Activated CD4-positive, alpha-beta T cell treated with anti-CD3 and anti-CD28 coated beads for 24 hours (primary cell): ENCODE results near the gene PRKAR2A.
"Not testable (repeated sequence)": the region's sequence is repeated elsewhere in the genome, so short reads cannot be mapped to it uniquely, and the experiment has no call there.

Source experiments
- DNase-seq, 2 donors: peaks; one replicate each; pipeline ENCODE4 v3.0.0-alpha.2; 2020; ENCODE audit warnings: low read depth in 2 of 2

PRKAR2A gene

DNA sequence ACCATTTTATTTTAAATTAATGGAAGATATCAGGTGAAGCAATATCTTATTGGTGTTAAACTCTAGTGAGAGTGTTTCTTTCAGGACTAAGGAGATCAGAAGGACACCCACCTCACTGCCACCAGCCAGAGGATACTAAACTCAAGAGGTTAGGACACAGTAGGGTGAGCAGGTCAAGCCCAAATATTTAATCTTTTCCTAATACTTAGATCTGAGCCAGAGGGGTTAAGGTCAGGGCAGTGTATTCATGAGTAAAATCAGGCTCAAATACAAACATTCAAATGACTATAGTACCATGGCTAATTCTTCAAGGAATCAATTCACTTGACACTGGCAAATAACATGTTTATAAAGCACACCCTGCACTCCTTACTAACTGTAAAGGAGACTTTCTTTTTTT lies 65.6 kb downstream of the PRKAR2A start:
- DNase-seq, result no peak

DNA sequence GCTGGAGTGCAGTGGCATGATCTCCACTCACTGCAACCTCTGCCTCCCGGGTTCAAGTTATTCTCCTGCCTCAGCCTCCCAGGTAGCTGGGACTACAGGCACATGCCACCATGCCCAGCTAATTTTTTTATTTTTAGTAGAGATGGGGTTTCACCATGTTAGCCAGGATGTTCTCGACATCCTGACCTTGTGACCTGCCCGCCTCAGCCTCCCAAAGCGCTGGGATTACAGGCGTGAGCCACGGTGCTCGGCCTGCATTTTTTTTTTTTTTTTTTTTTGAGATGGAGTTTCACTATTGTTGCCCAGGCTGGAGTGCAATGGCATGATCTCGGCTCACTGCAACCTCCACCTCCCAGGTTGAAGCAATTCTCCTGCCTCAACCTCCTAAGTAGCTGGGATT lies 69.1 kb downstream of the PRKAR2A start:
- not testable (repeated sequence) for DNase-seq

DNA sequence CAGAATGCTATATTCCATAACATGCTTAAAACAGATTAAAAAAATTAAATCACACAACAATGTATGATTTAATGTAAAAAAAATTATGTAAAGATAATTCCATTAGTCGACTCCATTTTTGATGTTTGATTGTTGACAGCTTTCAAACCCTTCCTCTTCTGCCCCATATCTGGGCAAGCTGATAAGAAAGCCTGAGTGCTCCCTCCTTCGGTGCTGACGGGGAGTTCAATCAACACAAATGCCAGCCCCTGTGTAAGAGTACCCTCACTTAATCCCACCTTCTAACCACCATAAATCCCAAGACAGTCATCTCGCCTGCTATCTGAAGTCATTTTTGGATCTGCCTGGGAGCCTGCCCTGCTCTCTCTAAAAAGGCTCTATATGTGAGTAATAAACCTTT lies 70.8 kb downstream of the PRKAR2A start:
- DNase-seq, result no peak

GRCh38 chr3:48770192-48770502 lies 77.5 kb downstream of the PRKAR2A start:
- DNase-seq, result no peak

DNA sequence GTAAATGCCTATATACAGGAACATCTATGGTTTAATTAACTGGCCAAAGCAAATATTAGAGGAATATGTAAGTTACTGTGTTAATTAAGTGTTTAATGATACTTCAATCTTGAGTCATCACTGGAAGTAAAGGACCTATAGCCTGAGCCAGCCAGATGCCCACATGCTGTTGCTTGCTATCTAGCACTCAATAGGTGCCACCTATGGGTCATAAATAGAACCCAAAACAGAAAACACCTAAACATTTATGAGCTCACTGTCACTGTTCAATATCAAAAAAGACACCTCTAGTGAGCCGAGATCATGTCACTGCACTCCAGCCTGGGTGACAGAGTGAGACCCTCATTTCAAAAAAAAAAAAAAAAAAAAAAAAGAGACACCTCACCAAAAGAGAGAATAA lies 82.3 kb downstream of the PRKAR2A start:
- no peak for DNase-seq

- no peak for DNase-seq
Observed at GRCh38 chr3:48762816-48763215, 84.9 kb downstream of the PRKAR2A start.

GRCh38 chr3:48759991-48760540 lies 87.6 kb downstream of the PRKAR2A start:
- not testable (repeated sequence) for DNase-seq

GRCh38 chr3:48759531-48759930 lies 88.1 kb downstream of the PRKAR2A start:
- DNase-seq, result not testable (repeated sequence)

GRCh38 chr3:48759071-48759470 lies 88.6 kb downstream of the PRKAR2A start:
- DNase-seq, result no peak

DNA sequence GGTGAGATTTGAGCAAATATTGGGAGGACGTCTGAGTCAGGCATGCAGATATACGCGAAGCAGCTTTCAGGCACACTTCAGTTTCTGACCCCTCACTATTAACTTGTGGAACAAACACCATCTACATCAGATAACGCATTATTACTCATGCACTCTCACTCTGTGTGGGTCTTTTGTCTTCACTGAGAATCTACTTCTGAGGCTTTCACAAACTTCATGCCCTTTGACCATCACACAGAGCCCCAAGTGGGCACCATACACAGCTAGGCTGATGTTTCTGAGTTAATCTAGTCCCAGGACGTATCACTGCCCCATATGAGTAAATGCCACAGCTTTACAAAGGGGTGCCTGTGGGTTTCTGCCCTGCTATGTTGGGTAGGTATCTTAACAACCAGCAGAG lies 91.0 kb downstream of the PRKAR2A start:
- DNase-seq, result no peak

DNA sequence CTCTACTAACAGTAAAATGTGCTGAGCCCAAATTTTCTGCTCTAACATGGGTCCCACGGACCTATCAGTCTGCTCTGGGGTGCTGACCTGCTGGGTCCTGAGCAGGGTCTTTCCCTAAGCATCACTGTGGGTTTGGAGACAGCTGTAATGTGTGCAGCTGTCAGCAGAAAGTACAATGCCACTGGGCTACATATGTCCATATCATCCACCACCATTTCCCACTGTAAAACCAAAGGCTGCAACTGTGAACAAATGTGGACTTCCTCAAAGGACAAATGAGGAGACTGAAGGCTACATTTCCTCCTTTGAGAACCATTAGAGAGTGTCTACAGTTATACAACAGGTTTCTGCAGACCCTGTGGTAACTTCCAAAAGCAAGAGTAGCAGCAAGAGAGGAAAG lies 96.8 kb downstream of the PRKAR2A start:
- DNase-seq, result no peak

GRCh38 chr3:48748754-48749153 lies 98.9 kb downstream of the PRKAR2A start:
- DNase-seq, result no peak

- DNase-seq, result no peak
Observed at GRCh38 chr3:48747706-48748105, 100.0 kb downstream of the PRKAR2A start.

- no peak for DNase-seq
Observed at GRCh38 chr3:48747015-48747615, 100.6 kb downstream of the PRKAR2A start.

DNA sequence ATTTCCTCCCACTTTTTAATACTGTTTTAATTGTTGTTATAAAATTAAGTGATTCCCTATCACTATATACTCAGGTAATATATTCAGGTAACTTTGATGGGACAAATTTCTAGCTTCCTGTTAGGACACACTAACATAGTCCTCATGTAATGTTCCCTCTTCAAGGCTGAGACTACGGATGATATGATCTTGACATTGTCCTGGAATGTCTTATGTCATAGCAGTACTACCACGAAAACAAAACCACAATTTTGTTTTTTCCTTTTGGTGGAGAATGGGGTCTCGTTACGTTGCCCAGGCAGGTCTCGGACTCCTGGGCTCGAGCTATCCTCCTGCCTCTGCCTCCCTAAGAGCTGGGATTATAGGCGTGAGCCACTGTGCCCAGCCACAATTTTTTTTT lies 103.9 kb downstream of the PRKAR2A start:
- DNase-seq, result no peak

- DNase-seq, result not testable (repeated sequence)
Observed at GRCh38 chr3:48741226-48741625, 106.4 kb downstream of the PRKAR2A start.

- peak; percentile 24 to 48 for DNase-seq
Observed at GRCh38 chr3:48739955-48740823, 107.5 kb downstream of the PRKAR2A start.

GRCh38 chr3:48739617-48739954 lies 108.1 kb downstream of the PRKAR2A start:
- DNase-seq, result no peak

DNA sequence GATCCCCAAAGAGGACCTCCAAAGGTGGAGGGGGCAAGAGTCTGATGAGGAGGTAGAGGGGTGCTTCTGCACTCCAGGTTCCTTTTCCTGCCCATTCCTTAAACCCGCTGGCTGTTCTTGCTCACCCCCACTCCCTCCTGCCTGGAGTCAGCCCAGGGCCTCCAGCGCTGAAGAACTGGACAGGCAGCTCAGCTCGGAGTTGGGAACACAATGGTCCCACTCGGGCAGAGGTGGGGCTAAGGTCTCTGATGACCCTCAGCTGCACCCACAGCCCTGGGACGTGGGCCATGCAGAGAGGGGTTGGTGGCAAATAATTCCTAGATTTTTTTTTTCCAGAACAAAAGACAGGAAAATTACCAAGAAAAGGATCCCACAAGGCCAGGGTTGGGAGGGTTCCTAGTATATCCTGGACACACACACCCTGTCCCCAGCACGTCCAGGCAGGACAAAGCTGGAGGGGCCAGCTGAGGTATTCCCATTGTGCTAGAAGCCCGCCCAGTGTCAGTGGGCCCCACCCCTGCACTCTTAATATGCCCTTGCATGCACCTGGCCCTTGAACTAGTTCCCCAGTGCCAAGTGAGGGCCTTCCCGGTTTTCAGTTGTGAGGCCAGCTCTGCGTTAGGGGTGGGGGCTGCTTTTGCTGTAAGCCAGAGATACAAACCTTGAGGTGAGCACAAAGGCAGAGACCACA lies 108.6 kb downstream of the PRKAR2A start:
- DNase-seq, result no peak

GRCh38 chr3:48738144-48738536 lies 109.5 kb downstream of the PRKAR2A start:
- DNase-seq, result no peak

DNA sequence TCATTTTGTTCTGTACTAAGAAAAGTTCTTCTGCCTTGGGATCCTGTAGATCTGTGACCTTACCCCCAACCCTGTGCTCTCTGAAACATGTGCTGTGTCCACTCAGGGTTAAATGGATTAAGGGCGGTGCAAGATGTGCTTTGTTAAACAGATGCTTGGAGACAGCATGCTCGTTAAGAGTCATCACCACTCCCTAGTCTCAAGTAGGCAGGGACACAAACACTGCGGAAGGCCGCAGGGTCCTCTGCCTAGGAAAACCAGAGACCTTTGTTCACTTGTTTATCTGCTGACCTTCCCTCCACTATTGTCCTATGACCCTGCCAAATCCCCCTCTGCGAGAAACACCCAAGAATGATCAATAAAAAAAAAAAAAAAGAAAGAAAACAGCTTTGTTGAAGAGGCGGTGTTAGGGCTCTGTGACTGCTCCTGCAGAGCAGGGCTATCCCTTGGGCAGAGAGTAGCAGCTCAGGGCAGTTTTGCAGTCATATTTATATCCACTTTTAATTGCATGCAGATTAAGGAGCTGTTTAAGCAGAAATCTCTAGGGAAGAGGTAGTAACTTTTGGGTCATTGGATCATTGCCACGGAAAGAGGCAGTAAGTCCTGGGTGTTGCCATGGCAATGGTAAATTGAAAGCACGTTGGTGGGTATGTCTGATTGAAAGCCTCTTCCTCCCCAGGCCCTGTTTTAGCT lies 112.5 kb downstream of the PRKAR2A start:
- not testable (repeated sequence) for DNase-seq

- DNase-seq, result not testable (repeated sequence)
Observed at GRCh38 chr3:48734541-48734940, 113.1 kb downstream of the PRKAR2A start.
